ENCODE data around the gene SLC8A3.
A peak's percentile ranks its signal among the peaks of the same experiment; 100 is the strongest.

Gene SLC8A3

DNA sequence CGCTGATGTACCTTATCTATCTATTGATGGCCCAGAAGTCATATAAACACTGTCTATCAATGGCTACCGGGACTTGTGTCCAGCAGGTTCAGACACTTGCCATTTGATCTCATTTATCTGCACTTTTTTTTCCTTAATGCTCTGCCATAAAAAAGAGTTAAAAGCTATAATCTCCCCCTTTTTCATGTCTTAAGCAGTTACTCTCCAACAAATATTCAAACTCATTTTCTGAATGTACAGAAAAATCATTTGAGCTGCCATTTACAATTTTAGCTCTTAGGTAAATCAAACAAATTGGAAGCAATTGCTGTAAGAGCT lies 101.4 kb downstream of the SLC8A3 start:
- TF ChIP-seq, protein P1, sequence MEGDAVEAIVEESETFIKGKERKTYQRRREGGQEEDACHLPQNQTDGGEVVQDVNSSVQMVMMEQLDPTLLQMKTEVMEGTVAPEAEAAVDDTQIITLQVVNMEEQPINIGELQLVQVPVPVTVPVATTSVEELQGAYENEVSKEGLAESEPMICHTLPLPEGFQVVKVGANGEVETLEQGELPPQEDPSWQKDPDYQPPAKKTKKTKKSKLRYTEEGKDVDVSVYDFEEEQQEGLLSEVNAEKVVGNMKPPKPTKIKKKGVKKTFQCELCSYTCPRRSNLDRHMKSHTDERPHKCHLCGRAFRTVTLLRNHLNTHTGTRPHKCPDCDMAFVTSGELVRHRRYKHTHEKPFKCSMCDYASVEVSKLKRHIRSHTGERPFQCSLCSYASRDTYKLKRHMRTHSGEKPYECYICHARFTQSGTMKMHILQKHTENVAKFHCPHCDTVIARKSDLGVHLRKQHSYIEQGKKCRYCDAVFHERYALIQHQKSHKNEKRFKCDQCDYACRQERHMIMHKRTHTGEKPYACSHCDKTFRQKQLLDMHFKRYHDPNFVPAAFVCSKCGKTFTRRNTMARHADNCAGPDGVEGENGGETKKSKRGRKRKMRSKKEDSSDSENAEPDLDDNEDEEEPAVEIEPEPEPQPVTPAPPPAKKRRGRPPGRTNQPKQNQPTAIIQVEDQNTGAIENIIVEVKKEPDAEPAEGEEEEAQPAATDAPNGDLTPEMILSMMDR (conservative IDR thresholded peaks at IDR 0.05; ENCODE audit: low read depth, low read length), result no peak
- no peak for DNase-seq (ENCODE audit: low read depth)
- H3K4me3 ChIP-seq (ENCODE audit: low read length), result no peak overlapping the region

DNA sequence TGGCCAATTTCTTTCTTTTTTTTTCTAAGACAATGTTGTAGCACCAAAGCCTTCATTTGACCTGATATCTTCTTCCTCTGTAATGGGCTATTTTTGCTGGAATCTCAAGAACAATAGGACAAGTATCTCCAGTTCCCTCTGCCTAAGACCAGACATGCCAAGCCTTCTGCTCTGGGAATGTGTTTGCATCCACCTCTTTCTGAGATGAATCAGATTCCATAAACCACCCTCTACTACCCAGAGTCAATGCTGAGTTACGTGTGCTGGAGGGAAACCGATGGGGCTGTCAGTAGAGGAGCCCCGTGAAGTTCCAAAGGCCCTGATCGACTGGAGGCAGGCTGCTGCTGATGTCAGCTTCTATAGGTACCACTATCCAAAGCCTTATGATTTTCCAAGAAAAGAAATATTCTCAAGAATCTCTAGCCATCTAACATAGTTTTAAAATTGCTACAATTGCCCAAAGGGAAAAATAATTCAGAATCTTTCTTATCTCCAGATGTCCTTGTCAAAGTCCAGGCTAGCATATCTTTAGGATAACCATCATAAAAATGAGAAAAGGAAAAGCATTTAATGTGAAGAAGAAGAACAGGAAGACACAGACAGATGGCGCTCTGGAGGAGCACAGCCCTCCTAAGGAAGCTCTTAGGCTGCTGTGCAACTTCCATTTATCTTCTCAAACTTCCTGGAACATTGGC lies 101.9 kb downstream of the SLC8A3 start:
- TF ChIP-seq, protein P1 (conservative IDR thresholded peaks at IDR 0.05; ENCODE audit: low read depth, low read length), result peak; percentile 64
- H3K4me3 ChIP-seq (ENCODE audit: low read length), result no peak overlapping the region
- no peak for DNase-seq (ENCODE audit: low read depth)

DNA sequence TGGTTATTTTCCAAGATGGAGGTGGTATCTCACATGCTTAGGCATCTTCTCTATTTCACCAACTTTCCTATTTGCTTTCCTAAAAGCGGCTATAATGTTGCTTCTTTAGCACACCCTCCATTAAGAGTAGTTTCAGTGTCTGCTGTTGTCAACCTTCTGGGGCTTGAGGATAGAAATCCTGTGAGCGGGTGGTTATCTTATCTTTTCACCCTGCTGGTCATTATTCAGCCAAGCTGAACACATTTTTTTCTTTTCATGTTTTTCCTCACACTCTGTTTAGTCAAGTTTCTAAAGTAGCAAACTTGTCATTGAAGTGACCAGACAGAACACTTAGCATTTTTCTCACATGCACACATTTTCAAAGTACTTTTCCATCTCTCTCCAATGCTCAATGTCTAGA lies 104.5 kb downstream of the SLC8A3 start:
- TF ChIP-seq, protein P1 (conservative IDR thresholded peaks at IDR 0.05; ENCODE audit: low read depth, low read length), result no peak
- DNase-seq (ENCODE audit: low read depth), result no peak
- H3K4me3 ChIP-seq (ENCODE audit: low read length), result no peak overlapping the region

DNA sequence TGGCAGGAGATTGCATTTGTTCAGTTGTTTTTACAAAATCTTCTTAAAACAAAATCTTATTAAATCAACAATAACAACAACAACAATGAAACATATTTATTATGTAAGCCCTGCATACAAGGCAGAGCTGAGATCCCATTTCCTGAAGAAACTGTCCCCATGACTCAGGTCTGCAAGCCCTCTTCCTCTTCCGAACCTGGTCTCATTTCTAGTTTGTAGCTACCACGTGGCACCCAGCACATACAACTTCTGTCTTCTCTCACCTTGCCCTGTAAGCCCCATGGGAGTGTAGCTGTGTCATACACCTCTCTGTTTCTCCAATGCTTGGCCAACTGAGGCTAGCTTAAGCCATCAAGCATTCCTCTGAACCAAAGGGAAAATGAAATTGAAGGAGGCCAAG lies 106.4 kb downstream of the SLC8A3 start:
- TF ChIP-seq, protein P1 (conservative IDR thresholded peaks at IDR 0.05; ENCODE audit: low read depth, low read length), result no peak
- no peak overlapping the region for H3K4me3 ChIP-seq (ENCODE audit: low read length)
- DNase-seq (ENCODE audit: low read depth), result no peak

DNA sequence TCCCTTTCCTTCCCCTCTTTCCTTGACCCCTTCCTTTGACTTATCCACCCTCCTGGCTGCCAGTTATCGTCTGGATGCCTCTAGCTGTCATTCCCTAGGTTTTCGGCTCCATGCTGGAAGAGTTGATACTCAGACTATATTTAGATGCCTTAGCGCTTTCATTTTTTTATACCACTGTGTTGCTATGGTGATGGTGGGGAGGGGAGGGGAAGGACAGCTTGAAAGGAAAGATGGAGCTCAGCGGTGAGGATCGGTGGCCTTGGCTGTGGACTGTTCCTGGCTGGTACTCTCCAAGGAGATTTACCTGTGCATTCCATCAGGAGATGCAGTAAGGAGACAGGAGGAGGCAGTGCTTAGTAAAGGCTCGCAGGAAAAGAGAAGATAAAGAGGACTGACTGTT lies 108.7 kb downstream of the SLC8A3 start:
- no peak for DNase-seq (ENCODE audit: low read depth)
- TF ChIP-seq, protein P1 (conservative IDR thresholded peaks at IDR 0.05; ENCODE audit: low read depth, low read length), result no peak
- H3K4me3 ChIP-seq (ENCODE audit: low read length), result no peak overlapping the region

DNA sequence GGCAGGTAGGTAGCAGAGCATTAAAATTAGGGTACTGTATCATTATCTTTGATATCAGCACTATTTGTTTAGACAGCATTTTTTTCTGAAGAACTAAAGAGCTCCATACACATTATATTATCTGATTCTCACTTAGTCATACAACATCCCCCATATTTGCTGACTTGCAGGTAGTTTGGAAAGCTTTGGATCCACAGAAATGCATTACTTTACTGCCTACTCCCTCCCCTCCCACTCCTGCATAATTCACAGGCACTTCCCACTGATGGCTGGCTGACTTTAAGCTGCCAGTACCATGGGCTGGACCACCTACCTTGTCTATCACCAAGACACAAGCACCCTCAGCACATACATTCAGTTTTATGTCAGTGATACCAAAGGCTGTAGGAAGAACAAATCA lies 110.4 kb downstream of the SLC8A3 start:
- TF ChIP-seq, protein P1 (conservative IDR thresholded peaks at IDR 0.05; ENCODE audit: low read depth, low read length), result no peak
- DNase-seq (ENCODE audit: low read depth), result no peak
- no peak overlapping the region for H3K4me3 ChIP-seq (ENCODE audit: low read length)

DNA sequence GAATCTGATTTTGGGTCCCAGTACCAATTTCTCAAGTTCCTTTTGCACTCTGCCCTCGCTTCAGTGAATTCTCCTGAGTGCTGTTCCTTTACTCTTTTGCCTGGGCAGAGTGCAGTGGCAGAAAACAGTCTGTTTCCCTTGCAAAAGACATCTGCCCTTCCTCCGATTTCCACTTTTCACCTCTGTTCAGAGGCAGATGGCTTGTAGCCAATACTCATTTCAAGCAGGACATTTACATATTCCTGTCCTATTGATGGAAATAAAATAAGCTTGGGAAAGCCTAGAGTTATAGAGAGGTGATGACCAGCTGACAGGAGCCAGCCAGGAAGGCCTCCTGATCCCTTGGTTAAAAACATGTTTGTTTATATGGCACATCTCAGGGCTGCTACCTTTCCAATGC lies 111.0 kb downstream of the SLC8A3 start:
- TF ChIP-seq, protein P1 (conservative IDR thresholded peaks at IDR 0.05; ENCODE audit: low read depth, low read length), result no peak
- DNase-seq (ENCODE audit: low read depth), result no peak
- no peak overlapping the region for H3K4me3 ChIP-seq (ENCODE audit: low read length)

Measured in retinal pigment epithelial cell (primary cell).